PC-9 (cell line): ENCODE data around the gene UBXN10. TPM values are rescaled to one million over a fixed set of nuclear protein-coding genes. Genes with fewer than 3 reads are reported as not detected.

Experiments
- BruUV-seq: library from RNA; stranded (reverse); fragments of 400-500 nt; replicated peaks from 2 replicates; lab custom pipeline; 2021; lab: Mats Ljungman, UMichigan
- CTCF ChIA-PET: fragments of 300-600 bp; sonication (Branson Sonifier 250); formaldehyde crosslinking; loops from one replicate; lab custom pipeline; 2022; ENCODE audit warnings: antibody characterized with exemption; lab: Charles Lee
- POLR2A ChIA-PET: fragments of 300-600 bp; sonication (Branson Sonifier 250); formaldehyde crosslinking; loops from one replicate; lab custom pipeline; 2022; ENCODE audit warnings: antibody characterized with exemption; ENCODE audit not compliant: unreplicated experiment; lab: Charles Lee
- DNase-seq, 2 experiments: peaks; one replicate each; pipeline versions ENCODE4 v3.0.0 to v3.0.0-alpha.2; 2015 to 2022; ENCODE audit warnings: mixed read lengths in 1 of 2
- H2AFZ ChIP-seq: fragments of 200-600 bp; sonication (generic); 2 replicates; pipeline ENCODE4 v1.8.1; 2017; ENCODE audit warnings: antibody characterized with exemption
- H3F3A ChIP-seq: fragments of 200-600 bp; sonication (generic); 2 replicates; pipeline ENCODE4 v1.8.1; 2017; ENCODE audit warnings: antibody characterized with exemption, mild to moderate bottlenecking, low read depth; ENCODE audit not compliant: insufficient read depth
- H3K27ac ChIP-seq: fragments of 200-600 bp; sonication (generic); 2 replicates; pipeline ENCODE4 v1.6.1; 2016; ENCODE audit warnings: mixed run types
- H3K27me3 ChIP-seq: fragments of 200-600 bp; sonication (generic); 2 replicates; pipeline ENCODE4 v1.6.1; 2016; ENCODE audit warnings: low read depth, mixed run types; ENCODE audit not compliant: insufficient read depth
- H3K36me3 ChIP-seq: fragments of 200-600 bp; sonication (generic); 2 replicates; pipeline ENCODE4 v1.6.1; 2016; ENCODE audit warnings: low read depth, mixed run types
- H3K4me1 ChIP-seq: fragments of 200-600 bp; sonication (generic); replicated peaks from 2 replicates; pipeline ENCODE4 v1.6.1; 2016; ENCODE audit warnings: mixed run types; ENCODE audit not compliant: insufficient read depth
- H3K4me2 ChIP-seq: fragments of 200-600 bp; sonication (generic); 2 replicates; pipeline ENCODE4 v1.6.1; 2017; ENCODE audit warnings: mixed run types
- H3K4me3 ChIP-seq: fragments of 200-600 bp; sonication (generic); 2 replicates; pipeline ENCODE4 v1.6.1; 2016; ENCODE audit warnings: mixed run types
- H3K79me2 ChIP-seq: fragments of 200-600 bp; sonication (generic); 2 replicates; pipeline ENCODE4 v1.6.1; 2017; ENCODE audit warnings: low read depth, mixed run types
- H3K9me2 ChIP-seq: fragments of 200-600 bp; sonication (generic); 2 replicates; pipeline ENCODE4 v1.8.1; 2017; ENCODE audit warnings: mild to moderate bottlenecking; ENCODE audit not compliant: insufficient read depth
- H3K9me3 ChIP-seq: fragments of 200-600 bp; sonication (generic); 2 replicates; pipeline ENCODE4 v1.8.1; 2016; ENCODE audit warnings: low read depth; ENCODE audit not compliant: insufficient read depth
- H4K20me1 ChIP-seq: fragments of 200-600 bp; sonication (generic); 2 replicates; pipeline ENCODE4 v1.8.1; 2017; ENCODE audit not compliant: insufficient read depth
- EZH2 ChIP-seq: fragments of 200-600 bp; sonication (generic); IDR thresholded peaks from 2 replicates; pipeline ENCODE4 v1.8.0; 2017; ENCODE audit warnings: antibody characterized with exemption, low read depth
- intact Hi-C: fragments of 100-400 bp; cut with micrococcal nuclease; formaldehyde crosslinking; loops from one replicate; pipeline ENCODE4 v1.10.0; 2022; ENCODE audit not compliant: unreplicated experiment
- total RNA-seq: library from RNA; stranded (reverse); gene quantifications from 2 replicates; pipeline ENCODE4 v1.2.3, GENCODE V29; 2021
- TF ChIP-seq, protein P1 (sequence below): fragments of 200-600 bp; sonication (generic); conservative IDR thresholded peaks from 2 replicates; pipeline ENCODE4 v1.6.1; 2017; ENCODE audit warnings: mixed run types, antibody characterized with exemption, mild to moderate bottlenecking, moderate library complexity

The UBXN10 gene
- total RNA-seq, 1 experiment from 2014 or later: 11.9 TPM

DNA sequence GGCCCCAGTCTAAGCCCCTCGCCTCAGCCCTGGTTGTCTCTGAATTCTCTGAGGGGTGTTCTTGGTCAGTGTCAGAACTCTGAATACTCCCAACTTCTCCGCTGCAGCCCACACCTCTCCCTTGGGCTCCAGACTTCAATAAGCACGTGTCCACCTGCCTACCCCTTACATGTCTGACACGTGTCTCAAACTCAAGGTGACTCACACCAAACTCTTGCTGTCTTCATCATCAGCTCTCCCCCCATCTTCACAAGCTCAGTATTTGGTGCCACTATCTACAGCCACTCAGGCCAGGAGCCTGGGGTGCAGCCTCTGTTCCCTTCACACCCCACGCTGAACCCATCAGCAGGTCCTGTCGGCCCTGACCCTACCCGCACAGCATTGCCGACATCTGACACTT lies 18.8 kb upstream of the UBXN10 start:
- no peaks in the 10 kb centered on the region for H3K9me3 ChIP-seq
- no peaks in the 10 kb centered on the region for H4K20me1 ChIP-seq
- H3K4me1 ChIP-seq: peaks cover 10% of the 10 kb centered on the region
- ChIA-PET CTCF (interaction anchor here (0.7 kb wide), 1 partner anchor 20 kb away, joined by 3 read pairs; no protein-coding TSS in a partner anchor), POLR2A (no interaction called here)
- no peak overlapping the region for H3K4me3 ChIP-seq
- no peak overlapping the region for H2AFZ ChIP-seq
- H3F3A ChIP-seq: peaks cover 13% of the 10 kb centered on the region; the same call in 1 of the 2 replicates
- no peak overlapping the region for H3K4me2 ChIP-seq
- no peaks in the 10 kb centered on the region for H3K9me2 ChIP-seq
- no peaks in the 10 kb centered on the region for H3K27me3 ChIP-seq
- TF ChIP-seq, protein P1, sequence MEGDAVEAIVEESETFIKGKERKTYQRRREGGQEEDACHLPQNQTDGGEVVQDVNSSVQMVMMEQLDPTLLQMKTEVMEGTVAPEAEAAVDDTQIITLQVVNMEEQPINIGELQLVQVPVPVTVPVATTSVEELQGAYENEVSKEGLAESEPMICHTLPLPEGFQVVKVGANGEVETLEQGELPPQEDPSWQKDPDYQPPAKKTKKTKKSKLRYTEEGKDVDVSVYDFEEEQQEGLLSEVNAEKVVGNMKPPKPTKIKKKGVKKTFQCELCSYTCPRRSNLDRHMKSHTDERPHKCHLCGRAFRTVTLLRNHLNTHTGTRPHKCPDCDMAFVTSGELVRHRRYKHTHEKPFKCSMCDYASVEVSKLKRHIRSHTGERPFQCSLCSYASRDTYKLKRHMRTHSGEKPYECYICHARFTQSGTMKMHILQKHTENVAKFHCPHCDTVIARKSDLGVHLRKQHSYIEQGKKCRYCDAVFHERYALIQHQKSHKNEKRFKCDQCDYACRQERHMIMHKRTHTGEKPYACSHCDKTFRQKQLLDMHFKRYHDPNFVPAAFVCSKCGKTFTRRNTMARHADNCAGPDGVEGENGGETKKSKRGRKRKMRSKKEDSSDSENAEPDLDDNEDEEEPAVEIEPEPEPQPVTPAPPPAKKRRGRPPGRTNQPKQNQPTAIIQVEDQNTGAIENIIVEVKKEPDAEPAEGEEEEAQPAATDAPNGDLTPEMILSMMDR: no peak
- no peak for TF ChIP-seq EZH2
- no TSS peak for BruUV-seq
- H3K27ac ChIP-seq: no peak overlapping the region
- intact Hi-C loops: no loop called here
- no peak for DNase-seq
- no peaks in the 10 kb centered on the region for H3K36me3 ChIP-seq
- 0 out of 2 replicates have a peak, but pooled peaks cover 2% of the 10 kb centered on the region for H3K79me2 ChIP-seq

DNA sequence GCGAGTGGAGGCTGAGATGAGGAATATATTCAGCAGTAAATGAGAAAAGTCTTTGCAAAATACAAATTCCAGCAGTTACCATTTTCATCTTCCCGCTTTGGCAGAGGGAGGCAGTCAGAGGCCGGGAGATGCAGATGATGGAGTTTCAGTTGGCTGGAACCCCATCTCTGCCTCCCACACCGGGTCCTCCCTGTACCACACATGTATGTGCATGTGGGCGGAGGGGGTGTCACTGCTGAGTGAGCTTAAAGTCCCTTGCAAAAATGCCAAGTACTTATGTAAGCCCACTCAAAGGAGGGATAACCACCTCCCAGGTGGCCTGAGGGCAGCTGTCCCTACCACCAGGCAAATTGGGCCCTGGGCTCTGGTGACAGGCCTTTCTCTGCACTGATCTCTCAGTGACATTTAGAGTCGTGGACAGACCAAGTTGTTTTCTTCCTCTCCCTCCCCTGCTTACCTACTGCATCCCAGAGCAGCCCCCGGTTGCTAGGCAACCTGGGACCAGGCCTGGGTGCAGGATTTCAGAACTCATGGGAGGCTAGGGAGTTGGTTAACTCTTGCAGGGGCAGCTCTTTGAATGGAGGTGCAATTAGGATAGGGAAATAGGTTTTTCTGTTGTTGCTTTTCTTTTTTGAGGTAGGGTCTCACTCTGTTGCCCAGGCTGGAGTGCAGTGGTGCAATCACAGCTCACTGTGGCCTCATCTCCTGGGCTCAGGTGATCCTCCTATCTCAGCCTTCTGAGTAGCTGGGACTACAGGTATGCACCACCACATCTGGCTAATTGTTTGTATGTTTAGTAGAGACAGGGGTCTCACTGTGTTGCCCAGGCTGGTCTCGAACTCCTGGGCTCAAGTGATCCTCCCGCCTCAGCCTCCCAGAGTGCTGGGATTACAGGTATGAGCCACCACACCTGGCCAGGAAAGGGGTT lies 17.1 kb upstream of the UBXN10 start:
- Histone ChIP-seq H3K9me3 (no peaks in the 10 kb centered on the region), H3K9me2 (no peaks in the 10 kb centered on the region), H3K79me2 (0 out of 2 replicates have a peak, but pooled peaks cover 2% of the 10 kb centered on the region), H3K4me3 (no peak overlapping the region), H3K27ac (no peak overlapping the region), H2AFZ (no peak overlapping the region), H3K4me1 (peaks cover 10% of the 10 kb centered on the region), H3K4me2 (no peak overlapping the region), H3K27me3 (no peaks in the 10 kb centered on the region), H4K20me1 (no peaks in the 10 kb centered on the region), H3K36me3 (no peaks in the 10 kb centered on the region), H3F3A (peaks cover 8% of the 10 kb centered on the region; the same call in 1 of the 2 replicates)
- DNase-seq: no peak
- TF ChIP-seq, protein P1: no peak
- no peak for TF ChIP-seq EZH2
- ChIA-PET POLR2A (no interaction called here), CTCF (no interaction called here)
- intact Hi-C loops: no loop called here
- no TSS peak for BruUV-seq

DNA sequence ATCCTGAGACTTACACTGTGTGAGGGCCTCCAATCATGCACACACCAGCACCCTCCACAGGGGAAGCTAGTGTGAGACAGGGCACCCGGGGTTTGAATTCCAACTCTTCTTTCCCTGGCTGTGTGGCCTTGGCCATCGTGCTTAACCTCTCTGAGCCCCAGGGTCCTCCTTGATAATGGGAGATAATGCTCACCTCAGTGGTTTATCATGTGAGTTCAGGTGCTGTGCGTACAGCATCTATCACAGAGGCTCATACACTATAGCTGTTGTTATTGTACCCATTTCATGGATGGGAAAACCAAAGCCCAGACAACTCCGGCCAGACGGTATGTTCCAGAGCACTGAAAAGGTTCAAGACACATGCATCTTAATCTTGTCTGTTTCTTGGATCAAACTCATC lies 16.0 kb upstream of the UBXN10 start:
- intact Hi-C loops: no loop called here
- no peaks in the 10 kb centered on the region for H3K27me3 ChIP-seq
- no peak overlapping the region for H2AFZ ChIP-seq
- no peak overlapping the region for H3K4me2 ChIP-seq
- TF ChIP-seq, protein P1: no peak
- no peak for TF ChIP-seq EZH2
- peaks cover 10% of the 10 kb centered on the region for H3K4me1 ChIP-seq
- no TSS peak for BruUV-seq
- ChIA-PET POLR2A (no interaction called here), CTCF (no interaction called here)
- H3F3A ChIP-seq: peaks cover 4% of the 10 kb centered on the region; the same call in 1 of the 2 replicates
- H3K9me2 ChIP-seq: no peaks in the 10 kb centered on the region
- H4K20me1 ChIP-seq: no peaks in the 10 kb centered on the region
- DNase-seq: no peak
- no peak overlapping the region for H3K27ac ChIP-seq
- H3K9me3 ChIP-seq: no peaks in the 10 kb centered on the region
- H3K79me2 ChIP-seq: 0 out of 2 replicates have a peak, but pooled peaks cover 2% of the 10 kb centered on the region
- no peak overlapping the region for H3K4me3 ChIP-seq
- no peaks in the 10 kb centered on the region for H3K36me3 ChIP-seq
